Ishikawa (cell line): ENCODE data around the gene VAV1.

ENCODE experiments used
- CEBPB ChIP-seq: IDR thresholded peaks from 2 replicates; pipeline ENCODE4 v1.6.1; 2012
- CREB1 ChIP-seq: IDR thresholded peaks from 2 replicates; pipeline ENCODE4 v1.6.1; 2012; ENCODE audit warnings: low read depth
- EGR1 ChIP-seq: IDR thresholded peaks from 2 replicates; pipeline ENCODE4 v1.6.1; 2012
- EP300 ChIP-seq: IDR thresholded peaks from 2 replicates; pipeline ENCODE4 v1.6.1; 2012; ENCODE audit warnings: borderline replicate concordance
- FOXM1 ChIP-seq: IDR thresholded peaks from 2 replicates; pipeline ENCODE4 v1.6.1; 2012; ENCODE audit warnings: low read depth, borderline replicate concordance
- MAX ChIP-seq: IDR thresholded peaks from 2 replicates; pipeline ENCODE4 v1.6.1; 2012
- NFIC ChIP-seq: IDR thresholded peaks from 2 replicates; pipeline ENCODE4 v1.6.1; 2012
- RAD21 ChIP-seq: IDR thresholded peaks from 2 replicates; pipeline ENCODE4 v1.6.1; 2012; ENCODE audit warnings: low read depth
- TAF1 ChIP-seq: IDR thresholded peaks from 2 replicates; pipeline ENCODE4 v1.6.1; 2012; ENCODE audit warnings: low read depth, mild to moderate bottlenecking
- TCF12 ChIP-seq: IDR thresholded peaks from 2 replicates; pipeline ENCODE4 v1.6.1; 2012; ENCODE audit warnings: low read depth
- TEAD4 ChIP-seq: IDR thresholded peaks from 2 replicates; pipeline ENCODE4 v1.6.1; 2012
- YY1 ChIP-seq: IDR thresholded peaks from 2 replicates; pipeline ENCODE4 v1.6.1; 2012; ENCODE audit warnings: low read depth
- ZBTB7A ChIP-seq: IDR thresholded peaks from 2 replicates; pipeline ENCODE4 v1.6.1; 2012; ENCODE audit warnings: low read depth
- TF ChIP-seq, protein P1 (sequence below): IDR thresholded peaks from 2 replicates; pipeline ENCODE4 v1.6.1; 2012; ENCODE audit warnings: low read depth, mild to moderate bottlenecking
- TF ChIP-seq, protein P2 (sequence below): IDR thresholded peaks from 2 replicates; pipeline ENCODE4 v1.6.1; 2012

VAV1 gene

DNA sequence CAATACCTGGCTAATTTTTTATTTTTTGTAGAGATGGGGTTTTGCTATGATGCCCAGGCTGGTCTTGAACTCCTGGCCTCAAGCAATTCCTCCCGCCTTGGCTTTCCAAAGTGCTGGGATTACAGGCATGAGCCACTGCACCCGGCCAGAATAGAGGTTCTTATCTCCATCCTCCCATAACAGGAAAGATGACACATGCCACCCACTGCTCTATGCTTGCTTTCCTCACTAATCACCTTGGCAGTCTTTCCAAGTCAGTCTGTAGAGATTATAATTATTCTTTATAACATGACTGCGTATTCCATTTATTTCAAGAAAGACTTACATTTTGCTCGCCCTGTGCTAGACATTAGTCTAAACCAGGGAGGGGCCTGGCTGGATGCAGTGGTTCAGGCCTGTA lies 6.7 kb downstream of the VAV1 start:
- TF ChIP-seq TEAD4 (no peak), TAF1 (no peak), EP300 (no peak), ZBTB7A (no peak), FOXM1 (no peak), CREB1 (no peak), TCF12 (no peak), RAD21 (no peak), YY1 (no peak), CEBPB (no peak), MAX (no peak), EGR1 (no peak), NFIC (no peak)
- TF ChIP-seq, protein P1, sequence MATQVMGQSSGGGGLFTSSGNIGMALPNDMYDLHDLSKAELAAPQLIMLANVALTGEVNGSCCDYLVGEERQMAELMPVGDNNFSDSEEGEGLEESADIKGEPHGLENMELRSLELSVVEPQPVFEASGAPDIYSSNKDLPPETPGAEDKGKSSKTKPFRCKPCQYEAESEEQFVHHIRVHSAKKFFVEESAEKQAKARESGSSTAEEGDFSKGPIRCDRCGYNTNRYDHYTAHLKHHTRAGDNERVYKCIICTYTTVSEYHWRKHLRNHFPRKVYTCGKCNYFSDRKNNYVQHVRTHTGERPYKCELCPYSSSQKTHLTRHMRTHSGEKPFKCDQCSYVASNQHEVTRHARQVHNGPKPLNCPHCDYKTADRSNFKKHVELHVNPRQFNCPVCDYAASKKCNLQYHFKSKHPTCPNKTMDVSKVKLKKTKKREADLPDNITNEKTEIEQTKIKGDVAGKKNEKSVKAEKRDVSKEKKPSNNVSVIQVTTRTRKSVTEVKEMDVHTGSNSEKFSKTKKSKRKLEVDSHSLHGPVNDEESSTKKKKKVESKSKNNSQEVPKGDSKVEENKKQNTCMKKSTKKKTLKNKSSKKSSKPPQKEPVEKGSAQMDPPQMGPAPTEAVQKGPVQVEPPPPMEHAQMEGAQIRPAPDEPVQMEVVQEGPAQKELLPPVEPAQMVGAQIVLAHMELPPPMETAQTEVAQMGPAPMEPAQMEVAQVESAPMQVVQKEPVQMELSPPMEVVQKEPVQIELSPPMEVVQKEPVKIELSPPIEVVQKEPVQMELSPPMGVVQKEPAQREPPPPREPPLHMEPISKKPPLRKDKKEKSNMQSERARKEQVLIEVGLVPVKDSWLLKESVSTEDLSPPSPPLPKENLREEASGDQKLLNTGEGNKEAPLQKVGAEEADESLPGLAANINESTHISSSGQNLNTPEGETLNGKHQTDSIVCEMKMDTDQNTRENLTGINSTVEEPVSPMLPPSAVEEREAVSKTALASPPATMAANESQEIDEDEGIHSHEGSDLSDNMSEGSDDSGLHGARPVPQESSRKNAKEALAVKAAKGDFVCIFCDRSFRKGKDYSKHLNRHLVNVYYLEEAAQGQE: no peak
- TF ChIP-seq, protein P2, sequence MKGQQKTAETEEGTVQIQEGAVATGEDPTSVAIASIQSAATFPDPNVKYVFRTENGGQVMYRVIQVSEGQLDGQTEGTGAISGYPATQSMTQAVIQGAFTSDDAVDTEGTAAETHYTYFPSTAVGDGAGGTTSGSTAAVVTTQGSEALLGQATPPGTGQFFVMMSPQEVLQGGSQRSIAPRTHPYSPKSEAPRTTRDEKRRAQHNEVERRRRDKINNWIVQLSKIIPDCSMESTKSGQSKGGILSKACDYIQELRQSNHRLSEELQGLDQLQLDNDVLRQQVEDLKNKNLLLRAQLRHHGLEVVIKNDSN: no peak

GRCh38 chr19:6787393-6787792 lies 14.9 kb downstream of the VAV1 start:
- TF ChIP-seq TEAD4 (no peak), CREB1 (no peak), CEBPB (no peak), YY1 (no peak), ZBTB7A (no peak), MAX (no peak), EGR1 (no peak)
- TF ChIP-seq, protein P1: no peak
- TF ChIP-seq, protein P2: no peak

- TF ChIP-seq TEAD4 (no peak), TAF1 (no peak), RAD21 (no peak), ZBTB7A (no peak), TCF12 (no peak), YY1 (no peak), EP300 (no peak), CREB1 (no peak), CEBPB (no peak), MAX (no peak), EGR1 (no peak), NFIC (no peak), FOXM1 (no peak)
- TF ChIP-seq, protein P2: no peak
- TF ChIP-seq, protein P1: no peak
Measured at GRCh38 chr19:6788896-6789295, 16.4 kb downstream of the VAV1 start.
